IMR-90 (cell line): ENCODE results near the gene RNF32. TPM values are rescaled to one million over a fixed set of nuclear protein-coding genes. Genes with fewer than 3 reads are reported as not detected.

Experiments used
- ATAC-seq: fragments of 200-7000 bp; cut with Tn5 transposase; 2 replicates; pipeline ENCODE4 v1.9.1; 2020; ENCODE audit warnings: low read depth, mild to moderate bottlenecking, moderate library complexity
- BruUV-seq: library from RNA; stranded (reverse); fragments of 400-500 nt; replicated peaks from 2 replicates; lab custom pipeline; 2021; lab: Mats Ljungman, UMichigan
- CTCF ChIA-PET: fragments of 300-600 bp; formaldehyde crosslinking; extraction: SDS; loops from one replicate; lab custom pipeline; 2021; ENCODE audit warnings: antibody characterized with exemption; lab: Yijun Ruan, JAX
- POLR2A ChIA-PET: fragments of 300-600 bp; sonication (Branson Sonifier 250); formaldehyde crosslinking; loops from one replicate; lab custom pipeline; 2022; ENCODE audit warnings: antibody characterized with exemption; ENCODE audit not compliant: unreplicated experiment; lab: Charles Lee
- DNase-seq: peaks from one replicate; pipeline ENCODE4 v3.0.0; 2013
- H2AFZ ChIP-seq: replicated peaks from 2 replicates; pipeline ENCODE3; 2013; ENCODE audit warnings: low read length, mild to moderate bottlenecking; ENCODE audit not compliant: poor library complexity
- H2AK5ac ChIP-seq: 2 replicates; pipeline ENCODE4 v1.6.1; 2013; ENCODE audit warnings: low read depth, low read length, inconsistent platforms
- H2AK9ac ChIP-seq: replicated peaks from 2 replicates; pipeline ENCODE3; 2013; ENCODE audit warnings: mild to moderate bottlenecking, low read depth, low read length, moderate library complexity; ENCODE audit not compliant: poor library complexity
- H2BK120ac ChIP-seq: 2 replicates; pipeline ENCODE4 v1.6.1; 2013; ENCODE audit warnings: low read depth, low read length, inconsistent platforms
- H2BK15ac ChIP-seq: 3 replicates; pipeline ENCODE4 v1.6.1; 2013; ENCODE audit warnings: low read depth, low read length, inconsistent platforms
- H2BK20ac ChIP-seq: 2 replicates; pipeline ENCODE4 v1.6.1; 2013; ENCODE audit warnings: low read depth, mild to moderate bottlenecking, inconsistent platforms, low read length, moderate library complexity
- H2BK5ac ChIP-seq: 2 replicates; pipeline ENCODE4 v1.6.1; 2013; ENCODE audit warnings: mild to moderate bottlenecking, low read depth, low read length, inconsistent platforms; ENCODE audit not compliant: poor library complexity, severe bottlenecking
- H3K14ac ChIP-seq: replicated peaks from 2 replicates; pipeline ENCODE4 v1.6.1; 2013; ENCODE audit warnings: low read depth, low read length, inconsistent platforms
- H3K18ac ChIP-seq: 2 replicates; pipeline ENCODE4 v1.6.1; 2013; ENCODE audit warnings: low read depth, low read length, control low read depth
- H3K23ac ChIP-seq: 2 replicates; pipeline ENCODE4 v1.6.1; 2013; ENCODE audit warnings: low read depth, low read length, inconsistent platforms
- H3K27ac ChIP-seq: 2 replicates; pipeline ENCODE4 v1.5.1; 2013; ENCODE audit warnings: mild to moderate bottlenecking, control low read depth, low read length; ENCODE audit not compliant: insufficient read depth
- H3K27me3 ChIP-seq: 2 replicates; pipeline ENCODE4 v1.6.1; 2013; ENCODE audit warnings: low read length; ENCODE audit not compliant: control insufficient read depth, insufficient read depth
- H3K36me3 ChIP-seq: 2 replicates; pipeline ENCODE4 v1.6.1; 2013; ENCODE audit warnings: low read length, mixed read lengths; ENCODE audit not compliant: control insufficient read depth, insufficient read depth
- H3K4ac ChIP-seq: 2 replicates; pipeline ENCODE4 v1.6.1; 2013; ENCODE audit warnings: low read depth, low read length, inconsistent platforms
- H3K4me1 ChIP-seq: 2 replicates; pipeline ENCODE4 v1.6.1; 2013; ENCODE audit warnings: low read length, mixed read lengths; ENCODE audit not compliant: control insufficient read depth, insufficient read depth
- H3K4me2 ChIP-seq: 2 replicates; pipeline ENCODE4 v1.6.1; 2013; ENCODE audit warnings: low read depth, mild to moderate bottlenecking, control low read depth, low read length, moderate library complexity
- H3K4me3 ChIP-seq: 2 replicates; pipeline ENCODE4 v1.5.1; 2013; ENCODE audit warnings: low read depth, mild to moderate bottlenecking, control low read depth, low read length, moderate library complexity; ENCODE audit not compliant: insufficient read depth
- H3K56ac ChIP-seq: 2 replicates; pipeline ENCODE4 v1.6.1; 2013; ENCODE audit warnings: low read length, inconsistent platforms; ENCODE audit not compliant: insufficient read depth; ENCODE audit errors: extremely low read depth
- H3K79me1 ChIP-seq, 2 experiments: 2 replicates each; pipeline ENCODE4 v1.6.1; 2013; ENCODE audit warnings: low read length in 2 of 2, inconsistent platforms in 1 of 2, low read depth in 1 of 2
- H3K9ac ChIP-seq: 2 replicates; pipeline ENCODE4 v1.6.1; 2013; ENCODE audit warnings: low read depth, low read length, control low read depth
- H3K9me1 ChIP-seq: 2 replicates; pipeline ENCODE4 v1.6.1; 2013; ENCODE audit warnings: low read length, inconsistent platforms; ENCODE audit not compliant: insufficient read depth
- H3K9me3 ChIP-seq: 2 replicates; pipeline ENCODE4 v1.6.1; 2013; ENCODE audit warnings: low read length; ENCODE audit not compliant: control insufficient read depth, insufficient read depth
- H4K20me1 ChIP-seq: 2 replicates; pipeline ENCODE4 v1.6.1; 2013; ENCODE audit warnings: low read length, inconsistent platforms; ENCODE audit not compliant: insufficient read depth
- H4K5ac ChIP-seq: 2 replicates; pipeline ENCODE4 v1.6.1; 2013; ENCODE audit warnings: mild to moderate bottlenecking, low read depth, low read length, control low read depth
- H4K8ac ChIP-seq, 2 experiments: 2 replicates each; pipeline ENCODE4 v1.6.1; 2013; ENCODE audit warnings: low read depth in 2 of 2, low read length in 2 of 2, control low read depth in 1 of 2, inconsistent platforms in 1 of 2
- H4K91ac ChIP-seq: 2 replicates; pipeline ENCODE4 v1.6.1; 2013; ENCODE audit warnings: low read depth, low read length, inconsistent platforms; ENCODE audit not compliant: insufficient read depth
- BHLHE40 ChIP-seq: fragments of 150-350 bp; IDR thresholded peaks from 2 replicates; pipeline ENCODE4 v1.6.1; 2016; ENCODE audit warnings: mild to moderate bottlenecking, low read depth, low read length
- CEBPB ChIP-seq: IDR thresholded peaks from 2 replicates; pipeline ENCODE4 v1.6.1; 2012; ENCODE audit warnings: low read depth, low read length, improper control_type of control experiment
- CHD1 ChIP-seq: IDR thresholded peaks from 2 replicates; pipeline ENCODE4 v1.6.1; 2012; ENCODE audit warnings: low read depth, low read length, improper control_type of control experiment
- CTCF ChIP-seq: conservative IDR thresholded peaks from 2 replicates; pipeline ENCODE4 v1.5.1; 2012; ENCODE audit warnings: mild to moderate bottlenecking, low read depth, low read length, improper control_type of control experiment
- ELK1 ChIP-seq: fragments of 150-350 bp; IDR thresholded peaks from 2 replicates; pipeline ENCODE4 v1.6.1; 2016; ENCODE audit warnings: low read depth, mild to moderate bottlenecking, low read length, moderate library complexity, borderline replicate concordance
- FOS ChIP-seq: fragments of 150-350 bp; IDR thresholded peaks from 2 replicates; pipeline ENCODE4 v1.6.1; 2016; ENCODE audit warnings: low read depth, low read length
- MAFK ChIP-seq: IDR thresholded peaks from 2 replicates; pipeline ENCODE4 v1.6.1; 2012; ENCODE audit warnings: low read depth, low read length, improper control_type of control experiment
- MAZ ChIP-seq: IDR thresholded peaks from 2 replicates; pipeline ENCODE4 v1.6.1; 2012; ENCODE audit warnings: low read depth, mild to moderate bottlenecking, low read length, improper control_type of control experiment, moderate library complexity, borderline replicate concordance
- MXI1 ChIP-seq: IDR thresholded peaks from 2 replicates; pipeline ENCODE4 v1.6.1; 2012; ENCODE audit warnings: low read depth, mild to moderate bottlenecking, low read length, moderate library complexity, borderline replicate concordance
- NFE2L2 ChIP-seq: fragments of 150-350 bp; IDR thresholded peaks from 2 replicates; pipeline ENCODE4 v1.6.1; 2016; ENCODE audit warnings: low read depth, mild to moderate bottlenecking, low read length
- POLR2A ChIP-seq: IDR thresholded peaks from 2 replicates; pipeline ENCODE4 v1.6.1; 2012; ENCODE audit warnings: mild to moderate bottlenecking, low read depth, low read length
- RAD21 ChIP-seq: IDR thresholded peaks from 2 replicates; pipeline ENCODE4 v1.6.1; 2012; ENCODE audit warnings: low read length, improper control_type of control experiment
- RCOR1 ChIP-seq: IDR thresholded peaks from 2 replicates; pipeline ENCODE4 v1.6.1; 2012; ENCODE audit warnings: mild to moderate bottlenecking, low read length, improper control_type of control experiment; ENCODE audit not compliant: insufficient replicate concordance
- RFX5 ChIP-seq: IDR thresholded peaks from 2 replicates; pipeline ENCODE4 v1.8.0; 2012; ENCODE audit warnings: low read depth, mild to moderate bottlenecking, low read length, moderate library complexity
- SMC3 ChIP-seq: fragments of 150-350 bp; IDR thresholded peaks from 2 replicates; pipeline ENCODE4 v1.6.1; 2016; ENCODE audit warnings: low read depth, mild to moderate bottlenecking, antibody characterized with exemption, low read length, moderate library complexity
- WGBS, 2 experiments: methylation state at CpG; one replicate each; pipeline versions ENCODE4 v1.1.5 to v1.1.7; 2013; ENCODE audit warnings: missing lambda C conversion rate in 2 of 2; ENCODE audit not compliant: insufficient read length in 1 of 2; ENCODE audit errors: extremely low coverage in 2 of 2; 5-methylcytosine and 5-hydroxymethylcytosine counted together
- dilution Hi-C: fragments of 300-500 bp; cut with HindIII; formaldehyde crosslinking; loops from one replicate; pipeline ENCODE4 v1.14.3; 2018; ENCODE audit warnings: low sequenced_read_pairs; ENCODE audit not compliant: unreplicated experiment
- in situ Hi-C: fragments of 300-500 bp; cut with MboI; formaldehyde crosslinking; loops from 3 replicates; pipeline ENCODE4 v1.14.3; 2019; ENCODE audit warnings: low sequenced_read_pairs, inconsistent platforms, mixed read lengths
- intact Hi-C: fragments of 100-400 bp; cut with micrococcal nuclease; formaldehyde crosslinking; loops from 2 replicates; pipeline ENCODE4 v1.10.0; 2022
- polyA plus RNA-seq, 3 experiments: library from polyadenylated mRNA; depleted of rRNA; stranded (reverse); fragments of >200 nt; gene quantifications; 2 replicates each; pipeline ENCODE4 v1.2.3, GENCODE V29; 2012; ENCODE audit warnings: low replicate concordance in 1 of 3
- total RNA-seq: library from RNA; depleted of rRNA; stranded (reverse); fragments of >200 nt; gene quantifications from 2 replicates; pipeline ENCODE4 v1.2.3, GENCODE V29; 2012
- TF ChIP-seq, protein P1 (sequence below): fragments of 150-350 bp; IDR thresholded peaks from 2 replicates; pipeline ENCODE4 v1.6.1; 2017; ENCODE audit warnings: mild to moderate bottlenecking, antibody characterized with exemption, low read length, low read depth

Gene RNF32
- total and polyA plus RNA-seq, 2 of the 4 experiments (the other 2 are of a cell fraction), result 0.36 to 0.63 TPM

GRCh38 chr7:156665101-156665500 is 24.5 kb downstream of the RNF32 start:
- intact Hi-C loops (no loop called here), dilution Hi-C loops (no loop called here), in situ Hi-C loops (no loop called here)
- no peak overlapping the region for H3K4me2 ChIP-seq
- POLR2A ChIA-PET, result no interaction called here
- H3K27ac ChIP-seq, result no peak overlapping the region
- H2AK5ac ChIP-seq, result no peak overlapping the region
- H2BK5ac ChIP-seq, result no peak overlapping the region
- H3K4me1 ChIP-seq, result 0 out of 2 replicates have a peak, but pooled peaks cover 1% of the 10 kb centered on the region
- H3K27me3 ChIP-seq, result no peaks in the 10 kb centered on the region
- no peak overlapping the region for H3K4me3 ChIP-seq
- no peaks in the 10 kb centered on the region for H3K36me3 ChIP-seq
- H2AK9ac ChIP-seq, result no peak overlapping the region
- H4K91ac ChIP-seq, result no peak overlapping the region
- no peak overlapping the region for H3K56ac ChIP-seq
- H4K5ac ChIP-seq, result no peak overlapping the region
- no peak overlapping the region for H2BK15ac ChIP-seq
- no peak overlapping the region for H2BK20ac ChIP-seq
- H4K20me1 ChIP-seq, result no peaks in the 10 kb centered on the region
- H2AFZ ChIP-seq, result no peak overlapping the region
- no peak overlapping the region for H4K8ac ChIP-seq
- H3K9ac ChIP-seq, result no peak overlapping the region
- no peak overlapping the region for H3K23ac ChIP-seq
- peak; percentile 37 for DNase-seq
- H3K9me1 ChIP-seq, result no peaks in the 10 kb centered on the region; the same call in 1 of the 2 replicates
- TF ChIP-seq FOS (no peak), RFX5 (no peak), MAFK (no peak), SMC3 (no peak), CTCF (no peak), ELK1 (no peak), RAD21 (no peak), CHD1 (no peak), RCOR1 (no peak), MAZ (no peak), CEBPB (no peak), POLR2A (no peak), MXI1 (no peak), BHLHE40 (no peak), NFE2L2 (no peak)
- TF ChIP-seq, protein P1, sequence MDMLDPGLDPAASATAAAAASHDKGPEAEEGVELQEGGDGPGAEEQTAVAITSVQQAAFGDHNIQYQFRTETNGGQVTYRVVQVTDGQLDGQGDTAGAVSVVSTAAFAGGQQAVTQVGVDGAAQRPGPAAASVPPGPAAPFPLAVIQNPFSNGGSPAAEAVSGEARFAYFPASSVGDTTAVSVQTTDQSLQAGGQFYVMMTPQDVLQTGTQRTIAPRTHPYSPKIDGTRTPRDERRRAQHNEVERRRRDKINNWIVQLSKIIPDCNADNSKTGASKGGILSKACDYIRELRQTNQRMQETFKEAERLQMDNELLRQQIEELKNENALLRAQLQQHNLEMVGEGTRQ, result no peak
- H2BK120ac ChIP-seq, result no peak overlapping the region
- ATAC-seq, result no peak
- H3K9me3 ChIP-seq, result no peaks in the 10 kb centered on the region
- no peak overlapping the region for H3K18ac ChIP-seq
- H3K14ac ChIP-seq, result no peak overlapping the region
- WGBS, 2 experiments, result no CpG with 5 or more reads among the region's 4 CpGs
- no peak overlapping the region for H3K4ac ChIP-seq
- no peaks in the 10 kb centered on the region for H3K79me1 ChIP-seq
- no TSS peak for BruUV-seq
- CTCF ChIA-PET, result interaction anchor here (0.6 to 1.3 kb wide), 2 partner anchors 60 to 99 kb away, joined by 3 read pairs; no protein-coding TSS in a partner anchor
